GM21737 (cell line): Measurements from ENCODE around the gene PLCB1.
"Not testable (repeated sequence)": the region's sequence is repeated elsewhere in the genome, so short reads cannot be mapped to it uniquely, and the experiment has no call there.

Experiments used
- ATAC-seq: cut with Tn5 transposase; IDR thresholded peaks from one replicate; pipeline ENCODE4 v1.9.1; 2021; ENCODE audit warnings: mild to moderate bottlenecking, moderate library complexity; ENCODE audit not compliant: unreplicated experiment

PLCB1 gene

DNA sequence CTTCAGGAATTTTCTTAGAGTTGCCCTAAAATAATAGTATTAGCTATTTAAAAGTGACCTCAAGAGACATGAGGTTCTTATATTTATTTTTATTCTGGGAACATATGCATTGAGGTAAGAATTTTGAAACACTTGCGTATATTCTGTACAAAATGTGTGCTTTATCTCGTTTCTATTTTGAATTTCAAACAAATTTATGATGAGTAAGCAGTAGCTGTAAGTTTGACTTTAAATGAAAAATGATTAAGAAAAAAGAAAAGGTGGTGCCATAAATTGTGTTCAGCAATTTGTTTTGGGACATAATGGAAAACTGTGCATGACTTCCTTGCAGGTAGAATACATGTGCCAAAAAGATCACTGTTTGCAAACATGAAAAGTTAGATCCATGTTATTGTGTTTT lies 503.8 kb downstream of the PLCB1 start:
- no peak for ATAC-seq

DNA sequence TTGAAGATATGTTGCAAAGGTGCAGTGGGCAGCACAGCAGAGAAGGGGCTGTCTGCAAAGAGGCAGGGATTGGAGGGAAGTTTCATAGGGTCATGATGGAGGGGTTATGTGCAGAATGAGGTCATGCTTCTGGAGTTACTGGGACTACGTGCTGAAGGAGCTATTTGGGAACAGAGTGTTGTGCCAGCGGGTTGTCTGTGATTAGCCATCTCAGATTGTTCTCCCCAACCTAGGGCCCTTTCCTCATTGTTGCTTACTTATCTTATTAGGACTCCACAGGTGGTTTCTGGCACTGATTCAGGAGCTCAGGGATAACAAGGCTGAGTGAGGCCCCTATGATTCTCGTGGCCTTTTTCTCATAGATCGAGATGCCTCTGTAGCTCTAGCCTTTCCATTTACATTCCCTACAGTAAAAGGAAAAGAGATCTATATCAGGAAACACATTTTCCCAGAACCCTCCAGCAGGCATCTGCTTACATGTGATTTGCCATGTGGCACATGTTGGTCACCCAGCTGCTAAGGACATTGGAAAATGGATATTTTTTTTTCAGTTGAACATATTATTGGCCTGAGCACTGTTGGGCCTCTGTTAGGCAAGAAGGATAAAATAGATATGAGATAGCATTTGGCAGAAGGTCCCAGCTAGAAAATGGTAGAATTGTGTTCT lies 507.2 kb downstream of the PLCB1 start:
- no peak for ATAC-seq

DNA sequence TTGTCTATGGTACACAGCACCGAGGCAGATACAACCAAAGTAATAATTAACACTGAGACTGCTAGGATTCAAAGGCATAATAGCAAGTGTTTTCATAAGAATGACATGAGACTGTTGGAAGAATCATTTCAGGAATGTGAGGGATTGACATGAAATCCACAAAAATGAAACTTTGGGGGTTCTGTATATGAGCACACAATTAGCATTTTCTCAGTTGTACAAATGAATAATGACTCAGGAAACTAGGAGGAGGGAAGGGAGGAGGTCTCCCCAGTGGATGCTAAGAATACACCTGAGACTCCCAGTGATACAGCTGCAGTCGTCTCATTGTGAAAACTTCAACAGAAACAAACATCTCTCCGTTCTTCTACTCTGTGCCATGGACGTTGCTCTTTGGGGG lies 508.4 kb downstream of the PLCB1 start:
- ATAC-seq, result no peak

DNA sequence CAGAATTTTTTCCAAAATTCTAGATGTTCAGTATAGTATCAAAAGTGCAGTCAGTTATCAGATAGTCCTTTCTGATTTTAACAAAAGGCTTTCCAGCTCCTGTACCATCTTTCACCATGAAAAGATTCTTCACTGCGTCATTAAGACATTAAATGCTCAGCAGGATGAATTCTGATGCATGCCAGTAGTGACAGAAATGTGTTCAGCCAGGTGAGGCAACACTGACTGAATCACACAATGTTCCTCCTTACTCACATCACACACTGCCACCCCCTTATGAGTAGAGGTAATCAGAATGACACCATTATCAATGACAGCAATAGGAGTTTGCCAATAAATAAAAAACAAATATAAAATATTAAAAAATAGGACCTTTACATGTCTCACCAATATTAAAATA lies 510.2 kb downstream of the PLCB1 start:
- ATAC-seq, result no peak

DNA sequence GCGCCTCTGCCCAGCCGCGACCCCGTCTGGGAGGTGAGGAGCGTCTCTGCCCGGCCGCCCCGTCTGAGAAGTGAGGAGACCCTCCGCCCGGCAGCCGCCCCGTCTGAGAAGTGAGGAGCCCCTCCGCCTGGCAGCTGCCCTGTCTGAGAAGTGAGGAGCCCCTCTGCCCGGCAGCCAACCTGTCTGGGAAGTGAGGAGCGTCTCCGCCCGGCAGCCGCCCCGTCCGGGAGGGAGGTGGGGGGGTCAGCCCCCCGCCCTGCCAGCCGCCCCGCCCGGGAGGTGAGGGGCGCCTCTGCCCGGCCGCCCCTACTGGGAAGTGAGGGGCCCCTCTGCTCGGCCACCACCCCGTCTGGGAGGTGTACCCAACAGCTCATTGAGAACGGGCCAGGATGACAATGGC lies 512.4 kb downstream of the PLCB1 start:
- ATAC-seq, result not testable (repeated sequence)

DNA sequence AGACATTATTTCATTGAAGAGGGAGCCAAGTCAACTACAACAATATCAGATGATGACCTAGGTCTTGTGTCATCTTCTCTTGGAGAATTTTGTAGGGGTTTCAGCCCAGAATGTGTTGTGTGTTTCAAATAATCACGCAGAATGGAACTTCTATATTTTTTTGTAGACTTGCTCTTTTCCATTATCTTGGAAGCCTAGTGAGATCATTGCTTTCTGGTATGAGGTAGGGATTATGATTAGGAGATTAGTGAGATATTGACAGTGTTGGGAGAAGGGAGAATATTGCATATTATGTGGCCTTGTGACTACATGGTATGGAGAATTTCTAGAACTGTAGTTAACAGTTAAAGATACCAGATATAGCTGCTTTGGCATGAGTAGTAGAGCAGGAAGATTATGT lies 513.3 kb downstream of the PLCB1 start:
- no peak for ATAC-seq

DNA sequence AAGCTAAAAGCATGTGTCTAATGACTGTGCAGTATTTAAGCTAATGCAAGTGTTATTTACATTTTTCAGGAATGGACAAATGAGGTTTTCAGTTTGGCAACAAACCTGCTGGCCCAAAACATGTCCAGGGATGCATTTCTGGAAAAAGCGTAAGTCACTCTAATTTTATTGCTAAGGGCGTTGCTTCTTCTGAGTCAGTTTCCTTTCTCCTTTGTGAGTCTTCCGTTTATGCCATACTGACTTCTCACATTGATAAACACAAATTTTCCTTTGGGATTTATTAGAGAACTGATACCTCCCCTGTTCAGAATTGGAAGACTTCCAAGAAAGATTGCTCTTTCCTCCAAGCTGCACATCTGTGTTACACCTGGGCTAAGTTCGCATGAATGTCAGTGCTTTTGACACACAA lies 514.0 kb downstream of the PLCB1 start:
- ATAC-seq, result no peak

DNA sequence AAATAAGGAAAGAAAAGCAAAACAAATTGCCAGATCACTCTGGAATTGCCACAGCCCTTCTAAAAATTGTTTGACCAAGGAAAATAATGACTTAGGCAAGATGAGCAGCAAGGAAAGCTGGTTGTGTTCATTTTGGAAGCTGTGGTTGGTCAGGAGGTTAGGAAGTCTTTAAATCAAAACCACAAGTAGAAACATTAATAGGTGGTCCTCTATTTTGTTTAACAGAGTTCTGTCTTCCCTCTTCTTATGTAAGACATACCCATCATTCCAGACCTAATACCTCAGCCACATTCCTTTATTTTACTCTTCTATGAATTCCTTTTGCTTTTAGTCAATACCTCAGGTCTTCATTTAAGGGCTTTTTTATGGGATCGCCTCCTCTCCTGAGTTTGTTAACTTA lies 514.6 kb downstream of the PLCB1 start:
- ATAC-seq, result no peak

DNA sequence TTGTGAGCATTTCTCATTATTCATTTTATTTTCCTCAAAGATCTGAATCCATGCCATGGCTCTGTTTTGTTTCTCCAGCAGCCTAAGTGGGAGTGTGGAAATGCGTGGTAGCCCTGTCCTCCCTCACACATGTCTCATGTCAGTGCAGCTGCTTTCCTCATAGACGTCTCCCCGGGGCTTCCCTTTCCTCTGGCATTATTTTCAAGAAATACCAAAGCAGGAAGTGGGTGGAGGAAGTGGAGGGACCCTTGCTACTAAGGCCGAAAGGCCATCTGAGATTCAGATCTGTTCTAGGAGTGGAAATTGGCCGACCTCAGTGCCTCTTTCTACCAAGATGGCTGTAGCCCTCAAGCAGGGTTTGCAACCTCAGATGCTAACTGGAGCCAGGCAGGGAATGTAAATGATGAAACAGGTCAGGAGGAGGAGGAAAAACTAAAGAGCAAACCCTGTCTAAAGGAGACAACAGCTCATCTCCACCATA lies 515.9 kb downstream of the PLCB1 start:
- ATAC-seq, result no peak

DNA sequence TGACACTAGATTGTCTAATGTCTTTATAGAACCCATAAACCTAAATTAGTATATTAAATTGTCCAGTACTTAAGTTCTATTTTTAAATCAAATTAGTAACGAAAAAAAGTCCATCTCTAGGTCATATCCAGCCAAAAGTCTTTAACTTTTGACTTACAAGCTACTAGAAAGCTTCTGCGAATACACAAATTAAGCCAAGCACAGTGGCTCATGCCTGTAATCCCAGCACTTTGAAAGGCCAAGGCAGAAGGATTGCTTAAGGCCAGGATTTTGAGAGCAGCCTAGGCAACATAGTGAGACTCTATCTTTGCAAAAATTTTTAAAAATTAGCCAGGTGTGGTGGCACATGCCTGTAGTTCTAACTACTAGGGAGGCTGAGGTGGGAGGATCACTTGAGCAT lies 516.4 kb downstream of the PLCB1 start:
- ATAC-seq, result no peak

DNA sequence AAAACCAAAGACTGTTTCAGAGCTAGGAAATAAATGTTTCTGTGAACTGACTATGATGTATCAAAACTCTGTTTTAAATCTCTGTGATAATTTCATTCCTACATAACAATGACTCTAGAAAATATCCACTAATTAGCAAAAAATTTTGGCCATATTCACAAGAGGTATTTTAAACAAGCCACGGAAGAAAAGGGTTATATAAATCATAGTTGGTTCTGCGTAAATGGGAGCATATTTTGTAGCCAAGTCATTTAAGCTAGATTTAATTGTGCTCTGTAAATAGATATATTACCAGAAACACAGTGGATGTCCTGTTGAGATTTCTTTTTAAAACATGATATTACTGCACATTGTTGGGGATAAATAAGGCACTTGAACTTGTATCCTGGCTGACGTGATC lies 520.3 kb downstream of the PLCB1 start:
- ATAC-seq, result no peak

DNA sequence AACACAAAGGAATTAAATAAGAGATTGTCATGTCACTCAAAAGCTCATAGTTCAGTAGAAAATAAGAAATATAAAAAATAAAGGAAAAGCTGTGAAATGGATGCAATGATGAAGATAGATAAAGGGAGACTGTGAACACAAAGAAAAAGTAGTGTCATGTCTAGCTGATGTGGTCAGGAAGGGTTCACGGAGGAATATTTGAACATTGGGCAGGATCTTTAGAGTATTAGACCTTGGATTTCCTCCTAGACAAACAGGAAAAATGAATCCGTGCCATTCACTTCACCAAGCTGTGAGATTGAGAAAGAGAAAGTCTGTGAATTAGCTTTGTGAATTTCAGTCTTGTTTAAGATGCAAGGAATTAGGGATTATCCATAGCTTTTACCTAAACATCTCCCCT lies 522.4 kb downstream of the PLCB1 start:
- ATAC-seq, result no peak

DNA sequence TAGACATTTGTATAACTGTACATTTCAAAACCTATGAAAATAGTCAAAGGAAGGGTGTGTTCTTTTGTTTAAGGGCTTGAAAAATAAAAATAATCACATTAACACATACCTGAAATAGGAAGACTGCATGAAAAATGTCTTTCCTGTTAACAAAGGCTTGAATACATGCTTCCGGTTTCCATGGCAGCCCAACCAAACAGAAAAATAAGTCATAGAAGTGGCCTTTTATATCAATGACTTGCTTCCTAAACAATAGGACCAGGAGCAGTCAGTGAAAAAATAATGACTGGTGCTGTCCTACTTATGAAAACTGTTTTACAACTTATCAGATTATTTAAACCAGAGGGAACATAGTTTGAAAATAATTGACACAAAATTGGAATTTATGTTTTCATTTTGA lies 524.3 kb downstream of the PLCB1 start:
- ATAC-seq, result no peak

DNA sequence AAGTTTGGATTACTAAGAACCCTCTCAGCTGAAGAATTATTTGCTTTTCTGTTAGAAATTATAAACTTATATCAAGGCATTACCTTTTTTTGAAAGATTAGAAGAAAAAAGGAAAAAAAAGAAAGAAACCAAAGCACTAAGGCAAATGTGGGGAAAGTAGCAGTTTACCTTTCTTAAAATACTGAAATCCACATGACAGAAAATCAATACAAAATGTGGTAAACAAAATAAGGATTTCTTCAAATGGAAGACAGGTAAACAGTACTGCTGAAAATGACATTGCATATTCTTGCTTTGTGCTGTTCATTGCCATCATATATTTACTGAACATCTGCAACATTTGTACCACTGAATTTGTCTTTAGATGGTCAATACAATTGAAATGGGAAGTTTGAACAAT lies 525.6 kb downstream of the PLCB1 start:
- ATAC-seq, result no peak

DNA sequence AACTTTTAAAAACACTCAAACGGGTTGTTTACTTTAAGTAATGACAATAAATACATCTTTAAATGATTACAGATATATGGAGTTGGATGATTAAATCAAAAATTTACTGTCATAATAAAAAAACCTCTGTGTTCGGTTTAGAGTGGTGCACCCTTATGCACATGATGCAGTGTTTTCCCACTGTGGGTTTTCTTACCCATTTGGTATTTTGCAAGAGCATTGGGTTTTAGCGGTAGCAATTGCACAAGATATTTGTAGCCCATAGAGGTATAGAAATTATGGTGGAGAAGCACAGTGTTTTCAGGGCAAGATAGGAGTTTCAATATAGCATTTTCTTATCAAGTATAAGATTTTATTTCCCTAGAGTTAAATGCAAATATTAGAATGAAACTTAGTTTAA lies 526.0 kb downstream of the PLCB1 start:
- no peak for ATAC-seq

DNA sequence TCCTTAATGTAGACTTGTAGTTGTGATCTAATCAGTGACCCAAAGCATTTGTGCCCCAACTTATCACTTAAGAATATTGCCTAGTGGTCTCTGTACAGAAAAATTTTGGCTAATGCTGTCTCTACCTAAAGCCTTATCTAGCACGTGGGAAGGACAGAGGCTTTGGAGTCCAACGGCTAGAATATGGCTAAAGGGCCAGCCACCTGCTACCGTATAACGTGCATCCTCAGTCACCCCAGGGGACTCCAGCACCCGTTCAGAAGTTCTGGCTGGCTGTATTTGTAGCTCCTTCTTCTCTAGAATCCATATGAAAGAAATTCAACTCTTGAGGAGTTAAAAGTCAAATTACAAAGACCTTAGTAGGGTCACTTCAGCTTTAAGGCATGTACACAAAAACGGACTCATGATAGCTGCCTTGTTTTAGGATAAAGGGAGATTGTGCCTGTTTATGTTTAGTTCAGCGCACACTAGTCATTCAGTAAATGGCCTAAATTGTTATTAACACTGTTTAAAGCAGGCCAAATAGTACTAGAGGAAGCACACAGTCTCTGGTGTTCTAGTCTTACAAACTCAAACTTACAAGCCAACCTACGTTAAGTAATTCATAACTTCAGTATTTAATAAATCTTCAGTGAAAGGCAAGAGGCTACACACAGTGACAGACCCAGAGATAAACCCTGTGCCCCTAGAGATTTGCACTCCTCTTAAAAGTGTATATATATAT lies 529.3 kb downstream of the PLCB1 start:
- ATAC-seq, result no peak

DNA sequence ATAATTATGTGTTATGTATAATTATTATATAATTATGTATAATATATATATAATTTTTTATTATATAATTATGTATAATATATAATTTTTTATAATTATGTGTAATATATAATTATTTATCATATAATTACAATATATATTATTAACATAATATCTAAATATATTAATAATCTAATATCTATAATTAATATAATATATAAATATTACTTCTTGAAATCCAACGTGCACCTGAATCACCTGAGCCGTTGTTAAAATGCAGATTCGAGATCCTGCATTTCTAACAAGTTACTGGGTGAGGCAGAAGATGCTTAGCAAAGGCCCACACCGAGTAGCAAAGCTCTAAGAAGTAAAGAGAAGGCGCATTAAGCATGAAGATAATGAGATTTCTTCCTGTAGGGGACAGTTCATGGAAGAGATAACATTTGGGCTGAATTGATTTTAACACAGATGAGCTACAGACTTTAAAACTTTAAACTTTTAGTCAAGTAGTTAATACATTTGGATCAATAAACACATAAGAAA lies 530.4 kb downstream of the PLCB1 start:
- no peak for ATAC-seq

DNA sequence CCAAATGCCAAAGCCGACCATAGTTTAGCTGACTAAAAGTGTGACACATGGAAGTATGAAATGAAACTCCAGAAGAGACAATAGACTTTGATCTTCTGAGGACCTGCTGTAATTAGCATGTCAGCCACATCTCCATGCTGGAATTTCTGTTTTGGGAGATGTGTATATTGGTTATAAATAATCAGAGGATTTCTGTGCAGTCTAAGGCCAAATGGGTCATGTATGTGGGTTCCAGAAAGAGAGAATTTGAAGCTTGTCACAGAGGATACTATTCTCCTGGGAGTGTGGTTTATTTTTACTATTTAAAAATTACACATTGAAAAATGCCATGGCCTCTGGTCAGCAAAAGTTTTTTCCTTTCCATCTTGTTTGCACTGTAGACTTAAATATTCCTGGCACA lies 531.4 kb downstream of the PLCB1 start:
- ATAC-seq, result no peak

DNA sequence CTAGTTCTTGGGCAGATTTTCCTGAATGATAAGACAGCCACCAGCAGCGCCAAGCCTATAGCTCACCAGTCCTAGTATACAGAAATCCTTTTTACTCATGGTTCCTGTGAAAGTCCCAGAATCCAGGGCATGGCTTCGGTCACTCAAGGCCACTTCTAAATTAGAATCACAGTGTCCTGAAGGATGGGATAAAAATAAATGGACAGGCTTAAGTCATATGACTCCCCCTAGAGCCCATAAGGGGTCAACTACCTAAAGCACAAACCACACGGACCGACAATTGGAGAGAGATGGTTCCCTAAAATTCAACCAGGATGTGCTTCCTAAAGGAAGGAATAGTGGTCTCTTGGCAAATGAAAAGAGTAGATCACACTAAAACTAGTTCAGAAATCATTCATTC lies 532.7 kb downstream of the PLCB1 start:
- no peak for ATAC-seq

DNA sequence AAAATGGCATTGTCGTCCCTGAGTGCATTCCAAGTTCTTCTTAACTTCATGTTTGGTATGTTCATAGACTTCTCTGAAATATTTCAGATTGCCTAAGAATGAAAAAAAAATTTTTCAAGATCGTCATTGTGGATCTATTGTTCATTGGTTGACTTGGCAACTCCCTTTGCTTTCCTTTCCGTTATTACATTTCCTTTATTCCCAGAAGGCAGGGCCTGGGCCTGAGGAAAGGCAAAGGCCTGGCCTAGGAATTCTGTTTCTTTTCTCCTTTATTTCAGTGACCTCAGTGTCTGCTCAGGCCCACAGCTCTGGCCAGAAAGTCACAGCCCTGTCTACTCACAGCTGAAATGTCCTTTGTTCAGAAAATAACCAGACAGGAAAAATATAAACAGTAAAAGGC lies 535.2 kb downstream of the PLCB1 start:
- no peak for ATAC-seq

DNA sequence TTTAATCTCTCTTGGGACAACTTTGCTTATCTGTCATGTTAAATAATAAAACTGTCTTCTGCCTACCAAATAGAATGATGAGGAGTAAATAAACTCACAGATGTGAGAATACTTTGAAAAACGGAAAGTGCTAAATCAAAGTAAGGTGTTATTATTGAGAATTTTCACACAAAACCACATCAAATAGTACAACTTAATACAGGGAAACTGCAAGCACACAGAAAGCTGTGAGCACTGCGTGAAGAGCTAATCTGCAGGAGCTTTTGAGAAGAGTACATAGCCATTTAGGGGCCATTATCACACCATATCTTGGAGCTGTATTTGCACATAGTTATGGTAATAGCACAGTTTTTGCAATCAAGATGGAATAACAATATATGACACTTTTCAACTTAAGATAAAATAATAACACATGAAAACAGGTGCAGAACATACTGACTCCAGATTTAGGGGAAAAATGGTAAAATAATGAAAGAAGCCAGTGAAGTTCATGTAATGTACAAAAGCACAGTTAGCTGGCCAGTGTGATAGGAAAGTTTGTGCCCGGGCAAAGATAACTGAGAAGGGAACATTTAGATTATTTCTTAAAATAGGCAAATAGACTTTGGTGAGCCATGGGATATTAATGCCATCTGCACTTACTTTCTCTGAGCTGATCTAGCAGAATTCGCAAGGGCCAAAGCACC lies 538.3 kb downstream of the PLCB1 start:
- ATAC-seq, result no peak

DNA sequence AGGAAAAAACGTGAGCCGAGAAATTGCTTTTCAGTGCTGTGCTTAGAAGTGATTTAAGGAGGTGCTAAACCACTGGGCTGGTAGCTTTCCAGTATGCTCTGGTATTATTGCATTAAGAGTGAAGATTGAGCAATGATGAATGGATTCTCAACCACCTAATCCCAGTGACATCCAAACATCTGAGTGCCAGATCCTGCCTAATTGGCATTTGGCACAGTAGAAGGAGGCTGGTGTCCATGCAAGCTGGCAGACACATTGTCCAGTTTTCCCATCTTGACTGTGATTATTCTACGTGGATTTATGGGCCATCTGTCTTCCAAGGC lies 538.8 kb downstream of the PLCB1 start:
- ATAC-seq, result no peak
